Stimulated activated CD8-positive, alpha-beta memory T cell treated with anti-CD3 and anti-CD28 coated beads, Interleukin-12 subunit alpha, Interleukin-12 subunit beta, amount 100 ng/mL, for 1 hour (primary cell): ENCODE results near the gene HJURP.

Source experiments
- DNase-seq: peaks from one replicate; pipeline ENCODE4 v3.0.0-alpha.2; 2020; ENCODE audit warnings: low read depth

HJURP gene

DNA sequence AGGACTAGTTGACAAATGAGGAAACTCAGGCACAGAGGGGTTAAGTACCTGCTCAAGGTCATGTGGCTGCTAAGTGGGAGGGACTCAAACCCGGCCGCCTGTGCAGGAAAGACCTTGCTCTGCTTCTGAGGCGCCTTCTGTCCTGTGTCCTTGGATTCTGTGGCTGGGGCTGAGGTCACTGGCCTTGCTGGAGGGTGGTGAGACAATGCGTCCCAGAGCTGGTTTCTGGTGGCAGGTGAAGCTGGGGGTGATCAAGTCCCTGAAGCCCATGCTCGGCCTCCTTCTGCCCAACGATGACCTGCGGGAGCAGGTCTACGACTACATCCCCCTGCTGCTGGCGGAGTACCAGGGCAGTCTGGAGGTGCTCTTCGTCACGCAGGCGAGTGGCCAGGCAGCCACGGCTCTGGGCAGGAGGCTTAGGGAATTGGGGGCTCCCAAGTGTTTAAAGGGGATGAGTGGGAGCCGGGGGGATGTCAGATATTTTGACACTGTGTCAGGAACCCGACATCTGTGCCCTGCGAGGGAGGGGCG lies 60.1 kb downstream of the HJURP start:
- no peak for DNase-seq

DNA sequence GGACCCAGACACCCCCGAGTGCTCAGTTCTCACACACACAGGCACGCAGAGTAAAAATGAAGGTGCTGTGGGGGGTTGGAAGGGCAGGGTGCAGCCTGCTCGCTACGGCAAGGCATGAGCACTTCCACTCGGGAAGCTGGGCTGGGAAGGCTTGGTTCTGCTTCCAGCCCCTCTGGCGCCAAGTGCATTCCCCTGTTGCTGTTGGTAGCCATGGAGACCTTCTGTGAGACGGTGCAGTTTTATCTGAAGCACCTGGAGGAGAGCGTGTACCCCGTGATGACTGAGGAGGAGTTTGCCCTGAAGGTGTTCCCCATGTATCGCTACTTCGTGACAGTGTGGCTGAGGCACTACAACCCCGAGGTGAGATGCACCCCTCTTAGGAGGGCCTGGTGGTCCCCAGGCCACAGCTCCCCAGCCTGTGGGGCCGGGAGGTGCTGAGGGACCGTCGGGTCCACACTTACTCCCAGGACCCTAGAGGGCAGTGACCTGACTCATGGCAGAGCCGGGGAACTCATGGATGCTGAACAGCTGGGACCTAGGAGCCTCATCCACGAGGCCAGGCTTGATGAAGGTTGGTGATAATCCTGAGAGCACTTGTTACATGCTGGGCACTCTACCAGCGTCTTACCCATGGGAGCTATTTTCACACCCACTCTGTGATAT lies 60.7 kb downstream of the HJURP start:
- DNase-seq, result no peak

DNA sequence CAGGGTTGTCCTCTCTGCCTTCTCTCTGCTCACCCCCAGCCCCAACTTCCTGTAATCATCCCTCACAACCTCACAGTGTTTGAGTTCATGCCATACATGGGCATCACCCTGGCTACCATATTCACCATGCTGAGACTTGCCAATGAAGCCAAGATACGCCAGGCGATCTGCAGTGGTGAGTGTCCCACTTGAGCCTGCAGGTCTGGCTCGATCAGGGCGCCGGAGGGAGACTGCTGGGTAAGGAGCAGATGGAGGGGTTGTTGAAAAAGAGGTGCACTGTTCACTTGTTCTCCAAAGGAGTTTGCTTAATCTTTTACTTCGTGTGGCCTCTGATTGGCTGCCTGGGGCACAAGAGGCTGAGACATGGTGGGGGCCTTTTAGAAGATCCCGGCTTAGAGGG lies 61.6 kb downstream of the HJURP start:
- DNase-seq, result no peak

DNA sequence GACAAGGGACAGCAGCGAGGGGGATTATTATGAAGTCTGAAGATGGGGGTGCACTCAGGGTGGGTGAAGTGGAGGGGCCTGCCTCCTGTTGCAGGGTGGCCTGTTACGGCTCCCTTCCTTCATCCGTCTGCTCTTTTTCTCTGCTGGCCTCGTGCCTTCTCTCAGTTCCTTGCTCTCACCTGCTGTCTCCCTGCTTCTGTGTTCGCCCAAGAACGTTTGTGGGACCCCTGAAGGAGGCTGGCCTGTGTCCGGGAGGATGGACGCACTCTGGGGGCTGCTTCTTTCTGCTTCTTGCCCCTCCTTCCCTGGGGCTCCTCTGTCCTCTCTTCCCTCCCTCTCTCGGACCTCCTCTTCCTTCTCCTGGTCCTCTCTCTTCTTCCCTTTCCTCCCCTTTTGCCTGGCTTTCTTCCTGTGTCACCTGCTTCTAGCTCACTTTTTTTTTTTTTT lies 62.4 kb downstream of the HJURP start:
- DNase-seq, result no peak

DNA sequence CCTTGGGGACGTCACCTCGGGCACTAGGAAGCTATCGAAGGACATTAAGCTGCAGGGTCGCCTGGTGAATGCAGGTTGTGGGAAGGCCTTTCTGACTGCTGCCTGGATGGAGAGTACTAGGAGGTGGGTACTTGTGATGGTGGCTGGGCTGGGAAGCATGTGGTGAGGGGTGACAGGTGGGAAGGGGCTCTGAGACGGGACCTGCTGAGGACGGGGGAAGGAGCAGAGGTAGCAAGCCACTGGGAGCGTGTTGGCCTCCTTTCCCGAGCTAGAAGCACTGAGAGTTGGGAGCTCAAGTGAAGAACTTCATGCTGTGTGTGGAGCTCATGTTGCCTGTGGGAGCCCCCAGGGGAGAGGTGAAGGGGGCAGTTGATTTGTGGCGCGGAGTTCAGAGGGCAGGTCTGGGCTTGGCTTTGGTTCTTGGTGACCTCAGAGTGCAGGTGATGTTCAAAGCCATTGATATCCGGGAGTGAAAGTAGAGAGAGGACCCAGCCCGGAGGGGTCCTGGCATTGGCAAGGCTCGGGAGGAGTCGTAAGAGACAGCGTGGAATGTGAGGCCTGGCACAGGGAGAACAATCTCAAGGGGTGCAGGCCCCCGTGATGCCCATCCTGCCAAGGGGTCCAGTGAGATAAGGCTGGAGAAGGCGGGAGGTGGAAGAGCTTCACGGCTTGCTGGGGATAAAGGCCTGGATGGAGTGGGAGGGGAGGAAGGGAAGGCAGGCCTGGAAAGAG lies 63.0 kb downstream of the HJURP start:
- no peak for DNase-seq

DNA sequence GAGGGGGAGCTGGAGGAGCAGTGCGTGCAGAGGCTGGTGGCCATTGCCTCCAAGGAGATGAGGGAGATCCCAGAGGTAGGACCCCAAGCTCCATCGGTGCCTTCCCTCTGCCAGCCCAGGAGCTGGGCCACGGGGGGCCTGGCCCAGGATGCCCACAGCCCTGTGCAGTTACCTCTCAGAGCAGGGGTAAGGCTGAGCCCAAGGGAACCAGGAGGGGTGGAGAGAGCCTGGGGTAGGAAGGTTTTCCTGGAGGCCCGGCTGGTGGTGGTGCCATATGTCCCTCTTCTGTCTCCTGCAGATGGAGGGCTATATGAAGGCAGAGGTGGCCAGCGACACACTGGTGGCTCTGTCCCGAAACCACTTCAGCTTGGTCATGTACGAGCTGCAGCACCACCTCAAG lies 64.8 kb downstream of the HJURP start:
- DNase-seq, result no peak
